B cell (primary cell): ENCODE measurements around the gene POLDIP3. TPM values are rescaled to one million over a fixed set of nuclear protein-coding genes. Genes with fewer than 3 reads are reported as not detected.

Experiments
- ATAC-seq: fragments of 200-7000 bp; cut with Tn5 transposase; one replicate; pipeline ENCODE4 v1.10.0; 2021; ENCODE audit warnings: low read depth, mild to moderate bottlenecking, moderate number of reproducible peaks, moderate library complexity
- CTCF ChIA-PET: fragments of 350-600 bp; sonication (Branson Sonifier 250); formaldehyde crosslinking; loops from one replicate; lab custom pipeline; 2021; ENCODE audit warnings: antibody characterized with exemption, inconsistent platforms; lab: Charles Lee
- POLR2A ChIA-PET: fragments of 350-600 bp; sonication (Branson Sonifier 250); formaldehyde crosslinking; loops from one replicate; lab custom pipeline; 2021; ENCODE audit warnings: antibody characterized with exemption; lab: Charles Lee
- DNase-seq: peaks from one replicate; pipeline ENCODE4 v3.0.0; 2013
- H2AFZ ChIP-seq: 2 replicates; pipeline ENCODE4 v1.6.1; 2012; ENCODE audit warnings: mild to moderate bottlenecking, low read depth, low read length; ENCODE audit not compliant: insufficient read depth, poor library complexity, severe bottlenecking
- H3K27ac ChIP-seq, 2 donors: 1 replicate in 1 of 2; 2 replicates in 1 of 2; pipeline ENCODE4 v1.5.1; 2012 to 2013; ENCODE audit warnings: low read length in 2 of 2, mild to moderate bottlenecking in 2 of 2, moderate library complexity in 1 of 2
- H3K27me3 ChIP-seq, 4 experiments: fragments of 200-600 bp in 1 of 4; sonication (generic) in 1 of 4; replicated peaks in 1 of 4; 1 replicate in 2 of 4; 2 replicates in 2 of 4; pipeline versions ENCODE4 v1.6.1 to v1.7.0; 2013 to 2016; ENCODE audit warnings: low read length in 3 of 4, mild to moderate bottlenecking in 2 of 4, mixed read lengths in 1 of 4, moderate library complexity in 1 of 4; ENCODE audit not compliant: insufficient read depth in 4 of 4, control insufficient read depth in 3 of 4; ENCODE audit errors: control extremely low read depth in 1 of 4
- H3K36me3 ChIP-seq, 2 experiments: replicated peaks in 1 of 2; 1 replicate in 1 of 2; 2 replicates in 1 of 2; pipeline versions ENCODE4 v1.6.1 to v1.7.1; 2013; ENCODE audit warnings: low read length in 1 of 2; ENCODE audit not compliant: insufficient read depth in 2 of 2, control insufficient read depth in 1 of 2; ENCODE audit errors: control extremely low read depth in 1 of 2, extremely low read depth in 1 of 2
- H3K4me1 ChIP-seq, 2 donors: fragments of 200-600 bp in 1 of 2; sonication (generic) in 1 of 2; 1 replicate in 1 of 2; 2 replicates in 1 of 2; pipeline versions ENCODE4 v1.5.1 to v1.6.1; 2013 to 2017; ENCODE audit warnings: low read length in 2 of 2; ENCODE audit not compliant: control insufficient read depth in 2 of 2, insufficient read depth in 2 of 2
- H3K4me2 ChIP-seq: replicated peaks from 2 replicates; pipeline ENCODE3; 2012; ENCODE audit warnings: mild to moderate bottlenecking, low read depth, low read length; ENCODE audit not compliant: poor library complexity, severe bottlenecking
- H3K4me3 ChIP-seq, 5 experiments: fragments of 200-600 bp in 1 of 5; sonication (generic) in 1 of 5; 1 replicate in 3 of 5; 2 replicates in 2 of 5; pipeline versions ENCODE4 v1.5.1 to v1.7.0; 2011 to 2016; ENCODE audit warnings: low read length in 4 of 5, mild to moderate bottlenecking in 4 of 5, low read depth in 2 of 5, control low read depth in 1 of 5, moderate library complexity in 1 of 5; ENCODE audit not compliant: insufficient read depth in 1 of 5; ENCODE audit errors: control extremely low read depth in 1 of 5, extremely low read depth in 1 of 5
- H3K79me2 ChIP-seq: fragments of 200-600 bp; sonication (generic); one replicate; pipeline ENCODE4 v1.6.0; 2016; ENCODE audit warnings: low read length; ENCODE audit not compliant: control insufficient read depth, insufficient read depth
- H3K9ac ChIP-seq: fragments of 200-600 bp; sonication (generic); 2 replicates; pipeline ENCODE4 v1.6.1; 2017; ENCODE audit warnings: mild to moderate bottlenecking, low read length, moderate library complexity
- H3K9me3 ChIP-seq, 3 donors: one replicate each; pipeline versions ENCODE4 v1.6.1 to v1.7.1; 2013; ENCODE audit warnings: low read length in 2 of 3; ENCODE audit not compliant: control insufficient read depth in 2 of 3, insufficient read depth in 1 of 3; ENCODE audit errors: control extremely low read depth in 1 of 3
- H4K20me1 ChIP-seq: 2 replicates; pipeline ENCODE4 v1.6.0; 2012; ENCODE audit warnings: mild to moderate bottlenecking, low read length; ENCODE audit not compliant: insufficient read depth, control insufficient read depth, poor library complexity, severe bottlenecking
- H3K27ac Mint-ChIP-seq: one replicate; pipeline ENCODE4 v1.8.0; 2021; ENCODE audit warnings: mixed read lengths
- H3K27me3 Mint-ChIP-seq: one replicate; pipeline ENCODE4 v1.8.0; 2021; ENCODE audit warnings: mixed read lengths
- H3K4me1 Mint-ChIP-seq: one replicate; pipeline ENCODE4 v1.8.0; 2021; ENCODE audit warnings: mixed read lengths
- H3K4me3 Mint-ChIP-seq: one replicate; pipeline ENCODE4 v1.8.0; 2021; ENCODE audit warnings: mixed read lengths
- H3K9me3 Mint-ChIP-seq: one replicate; pipeline ENCODE4 v1.8.0; 2022; ENCODE audit warnings: mixed read lengths; ENCODE audit not compliant: insufficient read depth
- CTCF ChIP-seq: fragments of 200-600 bp; IDR thresholded peaks from one replicate; pipeline ENCODE4 v1.8.0; 2022; ENCODE audit warnings: antibody characterized with exemption, mild to moderate bottlenecking
- EZH2 ChIP-seq: IDR thresholded peaks from 2 replicates; pipeline ENCODE4 v1.6.1; 2012; ENCODE audit warnings: borderline replicate concordance, low read depth, mild to moderate bottlenecking, moderate library complexity, low read length; ENCODE audit not compliant: insufficient read depth, poor library complexity, severe bottlenecking
- WGBS: methylation state at CpG from one replicate; pipeline ENCODE4 v1.1.5; 2013; ENCODE audit warnings: missing lambda C conversion rate; ENCODE audit not compliant: insufficient coverage; 5-methylcytosine and 5-hydroxymethylcytosine counted together
- intact Hi-C: fragments of 100-400 bp; cut with micrococcal nuclease; formaldehyde crosslinking; loops from one replicate; pipeline ENCODE4 v1.10.0; 2022
- polyA plus RNA-seq: library from polyadenylated mRNA; depleted of rRNA; stranded (reverse); fragments of >200 nt; gene quantifications from 2 replicates; pipeline ENCODE4 v1.2.3, GENCODE V29; 2012
- total RNA-seq, 2 donors: library from RNA; stranded (reverse); fragments of 120-200 nt in 1 of 2; gene quantifications; 1 replicate in 1 of 2; 2 replicates in 1 of 2; pipeline versions ENCODE4 v1.2.3 to v1.2.4, GENCODE V29; 2013 to 2022

Gene POLDIP3
- total and polyA plus RNA-seq, 2 donors (not counting 1 experiment from before 2014, with no cell fraction given), result 44.9 to 86.5 TPM

GRCh38 chr22:42626951-42627625 lies 12.4 kb upstream of the POLDIP3 start:
- CTCF ChIA-PET, result interaction anchor here (1.0 to 1.7 kb wide), 2 partner anchors 16 to 196 kb away, joined by 3 to 4 read pairs; no protein-coding TSS in a partner anchor
- 98% methylated on average over 21 of the region's 25 CpGs for WGBS

More at GRCh38 chr22:42626951-42627625, 12.4 kb upstream of the POLDIP3 start:
- H3K9me3 ChIP-seq, result no peaks in the 10 kb centered on the region
- peaks cover 42% of the 10 kb centered on the region for H4K20me1 ChIP-seq
- Mint-ChIP-seq H3K27ac (no peak overlapping the region), H3K4me3 (no peak overlapping the region), H3K4me1 (peaks cover 21% of the 10 kb centered on the region), H3K27me3 (no peaks in the 10 kb centered on the region), H3K9me3 (no peaks in the 10 kb centered on the region)
- no peak overlapping the region for H3K27ac ChIP-seq
- no peak overlapping the region for H3K4me2 ChIP-seq
- H3K9ac ChIP-seq, result no peak overlapping the region
- peaks cover 14 to 27% of the 10 kb centered on the region in 2 donors for H3K4me1 ChIP-seq
- H3K79me2 ChIP-seq, result peaks cover 14% of the 10 kb centered on the region
- H3K36me3 ChIP-seq, result peaks cover 0 to 72% of the 10 kb centered on the region in 2 experiments
- H2AFZ ChIP-seq, result no peak overlapping the region
- DNase-seq (no peak), ATAC-seq (no peak)
- no peak overlapping the region for H3K4me3 ChIP-seq
- TF ChIP-seq CTCF (no peak), EZH2 (no peak)
- POLR2A ChIA-PET, result no interaction called here
- intact Hi-C loops, result no loop called here
- no peaks in the 10 kb centered on the region for H3K27me3 ChIP-seq
